OCI-LY7 (cell line): ENCODE measurements around the gene CHD9NB.

ENCODE experiments used
- CTCF ChIP-seq: fragments of 200-600 bp; sonication (generic); conservative IDR thresholded peaks from 2 replicates; pipeline ENCODE4 v1.5.1; 2014; ENCODE audit warnings: mild to moderate bottlenecking, antibody characterized with exemption, low read length, moderate library complexity, mixed read lengths
- EZH2phosphoT487 ChIP-seq: fragments of 200-600 bp; sonication (generic); IDR thresholded peaks from 2 replicates; pipeline ENCODE4 v1.6.1; 2018; ENCODE audit warnings: low read depth, borderline replicate concordance, mild to moderate bottlenecking, mixed run types, antibody characterized with exemption, low read length, moderate library complexity, mixed read lengths

- TF ChIP-seq EZH2phosphoT487 (no peak), CTCF (no peak)
Observed at GRCh38 chr16:53058882-53059281, 6.2 kb upstream of the CHD9NB start.
